Measurements from ENCODE around the gene CLHC1. TPM values are rescaled to one million over a fixed set of nuclear protein-coding genes. Genes with fewer than 3 reads are reported as not detected.
A peak's percentile ranks its signal among the peaks of the same experiment; 100 is the strongest.

Gene CLHC1
- total RNA-seq, 1 donor, result 14.5 TPM

- Histone ChIP-seq H3K79me2 (ENCODE audit: insufficient read depth, low read length) (peaks cover 22% of the 10 kb centered on the region), H4K20me1 (ENCODE audit: insufficient read depth, low read length) (no peaks in the 10 kb centered on the region), H3K9me3 (ENCODE audit: low read depth, low read length) (no peaks in the 10 kb centered on the region), H2AFZ (ENCODE audit: low read length) (no peak overlapping the region), H3K36me3 (ENCODE audit: insufficient read depth, low read length) (no peaks in the 10 kb centered on the region), H3K27ac (ENCODE audit: low read depth, low read length) (no peak overlapping the region), H3K4me2 (ENCODE audit: insufficient read depth, low read length) (no peak overlapping the region), H3K4me3 (ENCODE audit: insufficient read depth, low read length) (no peak overlapping the region), H3K27me3 (ENCODE audit: insufficient read depth, low read length) (no peaks in the 10 kb centered on the region), H3K4me1 (ENCODE audit: insufficient read depth, low read length) (peaks cover 37% of the 10 kb centered on the region)
- no peak for DNase-seq (ENCODE audit: insufficient read length, low spot score, missing footprints)
- TF ChIP-seq, protein P1, sequence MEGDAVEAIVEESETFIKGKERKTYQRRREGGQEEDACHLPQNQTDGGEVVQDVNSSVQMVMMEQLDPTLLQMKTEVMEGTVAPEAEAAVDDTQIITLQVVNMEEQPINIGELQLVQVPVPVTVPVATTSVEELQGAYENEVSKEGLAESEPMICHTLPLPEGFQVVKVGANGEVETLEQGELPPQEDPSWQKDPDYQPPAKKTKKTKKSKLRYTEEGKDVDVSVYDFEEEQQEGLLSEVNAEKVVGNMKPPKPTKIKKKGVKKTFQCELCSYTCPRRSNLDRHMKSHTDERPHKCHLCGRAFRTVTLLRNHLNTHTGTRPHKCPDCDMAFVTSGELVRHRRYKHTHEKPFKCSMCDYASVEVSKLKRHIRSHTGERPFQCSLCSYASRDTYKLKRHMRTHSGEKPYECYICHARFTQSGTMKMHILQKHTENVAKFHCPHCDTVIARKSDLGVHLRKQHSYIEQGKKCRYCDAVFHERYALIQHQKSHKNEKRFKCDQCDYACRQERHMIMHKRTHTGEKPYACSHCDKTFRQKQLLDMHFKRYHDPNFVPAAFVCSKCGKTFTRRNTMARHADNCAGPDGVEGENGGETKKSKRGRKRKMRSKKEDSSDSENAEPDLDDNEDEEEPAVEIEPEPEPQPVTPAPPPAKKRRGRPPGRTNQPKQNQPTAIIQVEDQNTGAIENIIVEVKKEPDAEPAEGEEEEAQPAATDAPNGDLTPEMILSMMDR (IDR thresholded peaks at IDR 0.05; ENCODE audit: extremely low read depth, low read depth, low read length), result no peak
These were observed 62.7 kb downstream of the CLHC1 start for GRCh38 chr2:55169359-55169758.

- no peaks in the 10 kb centered on the region for H3K36me3 ChIP-seq (ENCODE audit: insufficient read depth, low read length)
- no peaks in the 10 kb centered on the region for H3K9me3 ChIP-seq (ENCODE audit: low read depth, low read length)
- H3K4me1 ChIP-seq (ENCODE audit: insufficient read depth, low read length), result peaks cover 46% of the 10 kb centered on the region
- H3K27ac ChIP-seq (ENCODE audit: low read depth, low read length), result peak overlapping the region; percentile 46
- peak overlapping the region; percentile 47 for H3K4me2 ChIP-seq (ENCODE audit: insufficient read depth, low read length)
- H2AFZ ChIP-seq (ENCODE audit: low read length), result no peak overlapping the region
- peak; percentile 54 for DNase-seq (ENCODE audit: insufficient read length, low spot score, missing footprints)
- H4K20me1 ChIP-seq (ENCODE audit: insufficient read depth, low read length), result no peaks in the 10 kb centered on the region
- peak overlapping the region; percentile 13 for H3K4me3 ChIP-seq (ENCODE audit: insufficient read depth, low read length)
- H3K27me3 ChIP-seq (ENCODE audit: insufficient read depth, low read length), result no peaks in the 10 kb centered on the region
- TF ChIP-seq, protein P1 (IDR thresholded peaks at IDR 0.05; ENCODE audit: extremely low read depth, low read depth, low read length), result peak; percentile 84
- peaks cover 22% of the 10 kb centered on the region for H3K79me2 ChIP-seq (ENCODE audit: insufficient read depth, low read length)
These were observed 63.6 kb downstream of the CLHC1 start for GRCh38 chr2:55168221-55169154.

DNA sequence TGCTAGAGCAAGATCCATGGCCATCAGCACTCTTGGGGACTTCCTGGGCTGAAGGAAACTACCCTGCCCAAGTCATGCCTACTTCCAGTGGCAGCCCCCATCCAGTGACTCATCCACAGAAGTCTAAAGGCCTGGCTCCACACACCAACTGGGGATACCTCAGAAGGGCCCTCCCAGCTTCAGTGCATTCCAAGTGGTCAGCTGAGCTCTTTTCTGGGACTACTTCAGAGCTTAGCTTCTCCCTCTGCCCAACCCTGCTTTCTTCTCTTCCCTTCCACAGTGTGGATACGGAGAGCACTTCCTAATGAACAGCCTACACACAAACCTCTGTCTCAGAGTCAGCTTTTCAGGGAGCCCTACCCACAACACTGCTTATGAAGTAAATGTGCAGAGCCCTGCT is 66.5 kb downstream of the CLHC1 start:
- H3K27me3 ChIP-seq (ENCODE audit: insufficient read depth, low read length), result no peaks in the 10 kb centered on the region
- H2AFZ ChIP-seq (ENCODE audit: low read length), result peak overlapping the region; percentile 8

More for the DNA sequence above, 66.5 kb downstream of the CLHC1 start:
- Histone ChIP-seq H3K9me3 (ENCODE audit: low read depth, low read length) (no peaks in the 10 kb centered on the region), H3K4me2 (ENCODE audit: insufficient read depth, low read length) (peak overlapping the region; percentile 34), H3K27ac (ENCODE audit: low read depth, low read length) (peak overlapping the region; percentile 29), H3K4me3 (ENCODE audit: insufficient read depth, low read length) (no peak overlapping the region), H4K20me1 (ENCODE audit: insufficient read depth, low read length) (no peaks in the 10 kb centered on the region), H3K36me3 (ENCODE audit: insufficient read depth, low read length) (no peaks in the 10 kb centered on the region), H3K4me1 (ENCODE audit: insufficient read depth, low read length) (peaks cover 61% of the 10 kb centered on the region), H3K79me2 (ENCODE audit: insufficient read depth, low read length) (peaks cover 23% of the 10 kb centered on the region)
- peak; percentile 78 for DNase-seq (ENCODE audit: insufficient read length, low spot score, missing footprints)
- TF ChIP-seq, protein P1 (IDR thresholded peaks at IDR 0.05; ENCODE audit: extremely low read depth, low read depth, low read length), result no peak
